ENCODE data around the gene NIT2.
"Not testable (repeated sequence)": the region's sequence is repeated elsewhere in the genome, so short reads cannot be mapped to it uniquely, and the experiment has no call there.

- TF ChIP-seq, protein P1, sequence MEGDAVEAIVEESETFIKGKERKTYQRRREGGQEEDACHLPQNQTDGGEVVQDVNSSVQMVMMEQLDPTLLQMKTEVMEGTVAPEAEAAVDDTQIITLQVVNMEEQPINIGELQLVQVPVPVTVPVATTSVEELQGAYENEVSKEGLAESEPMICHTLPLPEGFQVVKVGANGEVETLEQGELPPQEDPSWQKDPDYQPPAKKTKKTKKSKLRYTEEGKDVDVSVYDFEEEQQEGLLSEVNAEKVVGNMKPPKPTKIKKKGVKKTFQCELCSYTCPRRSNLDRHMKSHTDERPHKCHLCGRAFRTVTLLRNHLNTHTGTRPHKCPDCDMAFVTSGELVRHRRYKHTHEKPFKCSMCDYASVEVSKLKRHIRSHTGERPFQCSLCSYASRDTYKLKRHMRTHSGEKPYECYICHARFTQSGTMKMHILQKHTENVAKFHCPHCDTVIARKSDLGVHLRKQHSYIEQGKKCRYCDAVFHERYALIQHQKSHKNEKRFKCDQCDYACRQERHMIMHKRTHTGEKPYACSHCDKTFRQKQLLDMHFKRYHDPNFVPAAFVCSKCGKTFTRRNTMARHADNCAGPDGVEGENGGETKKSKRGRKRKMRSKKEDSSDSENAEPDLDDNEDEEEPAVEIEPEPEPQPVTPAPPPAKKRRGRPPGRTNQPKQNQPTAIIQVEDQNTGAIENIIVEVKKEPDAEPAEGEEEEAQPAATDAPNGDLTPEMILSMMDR (IDR thresholded peaks at IDR 0.05) = not testable (repeated sequence)
- not testable (repeated sequence) for TF ChIP-seq POLR2A, EP300 (IDR thresholded peaks at IDR 0.05)
Observed at GRCh38 chr3:100336229-100336628, 1.7 kb downstream of the NIT2 start.
